ENCODE measurements around the gene NDUFA13. TPM values are rescaled to one million over a fixed set of nuclear protein-coding genes. Genes with fewer than 3 reads are reported as not detected.
"Not testable (repeated sequence)": the region's sequence is repeated elsewhere in the genome, so short reads cannot be mapped to it uniquely, and the experiment has no call there.

Gene NDUFA13
- polyA plus RNA-seq (2013, experiment 1 of 4) = 234 TPM
- polyA plus RNA-seq (2013, experiment 2 of 4) = 244 TPM
- 220 TPM for polyA plus RNA-seq (2013, experiment 3 of 4)
- polyA plus RNA-seq (2013, experiment 4 of 4) = 240 TPM

- 10 to 11% methylated on average over 61 of the region's 61 CpGs for WGBS, 2 experiments
- H3K27me3 ChIP-seq (ENCODE audit: control insufficient read depth, insufficient read depth, low read length, poor library complexity, severe bottlenecking) = no peaks in the 10 kb centered on the region
- H3K27ac ChIP-seq (ENCODE audit: insufficient read depth, low read depth, low read length, poor library complexity, severe bottlenecking) = no peak within 1 kb of the TSS
- H3K9me3 ChIP-seq (ENCODE audit: control insufficient read depth, low read length) = no peaks in the 10 kb centered on the region
- H3K4me3 ChIP-seq (ENCODE audit: insufficient read depth, low read depth, low read length) = peak within 1 kb of the TSS; percentile 91
- H3K4me1 ChIP-seq (ENCODE audit: control insufficient read depth, insufficient read depth, low read length) = peaks cover 3% of the 10 kb centered on the region
- H3K36me3 ChIP-seq (ENCODE audit: control insufficient read depth, insufficient read depth, low read length) = no peaks in the 10 kb centered on the region
Measured at GRCh38 chr19:19515642-19516519, at the start of gene NDUFA13. TSS of gene NDUFA13 (plus strand) at chr19:19516225. CDS start at chr19:19516239, 14 bp downstream.

- Histone ChIP-seq H3K27me3 (ENCODE audit: control insufficient read depth, insufficient read depth, low read length, poor library complexity, severe bottlenecking) (no peaks in the 10 kb centered on the region), H3K4me3 (ENCODE audit: insufficient read depth, low read depth, low read length) (no peak overlapping the region), H3K36me3 (ENCODE audit: control insufficient read depth, insufficient read depth, low read length) (peaks cover 37% of the 10 kb centered on the region), H3K27ac (ENCODE audit: insufficient read depth, low read depth, low read length, poor library complexity, severe bottlenecking) (no peak overlapping the region), H3K4me1 (ENCODE audit: control insufficient read depth, insufficient read depth, low read length) (peaks cover 16% of the 10 kb centered on the region), H3K9me3 (ENCODE audit: control insufficient read depth, low read length) (peaks cover 11% of the 10 kb centered on the region)
- 99 to 100% methylated on average over 2 of the region's 2 CpGs for WGBS, 2 experiments
Measured at GRCh38 chr19:19468424-19469050, 47.5 kb upstream of the NDUFA13 start.

GRCh38 chr19:19470579-19470978 lies 45.4 kb upstream of the NDUFA13 start:
- Histone ChIP-seq H3K9me3 (ENCODE audit: control insufficient read depth, low read length) (peaks cover 11% of the 10 kb centered on the region), H3K27me3 (ENCODE audit: control insufficient read depth, insufficient read depth, low read length, poor library complexity, severe bottlenecking) (no peaks in the 10 kb centered on the region), H3K36me3 (ENCODE audit: control insufficient read depth, insufficient read depth, low read length) (peaks cover 33% of the 10 kb centered on the region), H3K4me3 (ENCODE audit: insufficient read depth, low read depth, low read length) (no peak overlapping the region), H3K27ac (ENCODE audit: insufficient read depth, low read depth, low read length, poor library complexity, severe bottlenecking) (no peak overlapping the region), H3K4me1 (ENCODE audit: control insufficient read depth, insufficient read depth, low read length) (peaks cover 9% of the 10 kb centered on the region)
- WGBS, 2 experiments = 96 to 97% methylated on average over 3 of the region's 3 CpGs

- 96% methylated on average over 6 of the region's 6 CpGs for WGBS, 2 experiments
- Histone ChIP-seq H3K27me3 (ENCODE audit: control insufficient read depth, insufficient read depth, low read length, poor library complexity, severe bottlenecking) (no peaks in the 10 kb centered on the region), H3K4me1 (ENCODE audit: control insufficient read depth, insufficient read depth, low read length) (peaks cover 20% of the 10 kb centered on the region), H3K9me3 (ENCODE audit: control insufficient read depth, low read length) (peaks cover 11% of the 10 kb centered on the region), H3K27ac (ENCODE audit: insufficient read depth, low read depth, low read length, poor library complexity, severe bottlenecking) (no peak overlapping the region), H3K36me3 (ENCODE audit: control insufficient read depth, insufficient read depth, low read length) (peaks cover 22% of the 10 kb centered on the region), H3K4me3 (ENCODE audit: insufficient read depth, low read depth, low read length) (no peak overlapping the region)
Measured at GRCh38 chr19:19471682-19472081, 44.3 kb upstream of the NDUFA13 start.

- Histone ChIP-seq H3K4me1 (ENCODE audit: control insufficient read depth, insufficient read depth, low read length) (peaks cover 20% of the 10 kb centered on the region), H3K9me3 (ENCODE audit: control insufficient read depth, low read length) (peaks cover 11% of the 10 kb centered on the region), H3K36me3 (ENCODE audit: control insufficient read depth, insufficient read depth, low read length) (peaks cover 20% of the 10 kb centered on the region)
- H3K4me3 ChIP-seq (ENCODE audit: insufficient read depth, low read depth, low read length); H3K27ac ChIP-seq (ENCODE audit: insufficient read depth, low read depth, low read length, poor library complexity, severe bottlenecking); H3K27me3 ChIP-seq (ENCODE audit: control insufficient read depth, insufficient read depth, low read length, poor library complexity, severe bottlenecking): not testable (repeated sequence)
- 93 to 94% methylated on average over 5 of the region's 5 CpGs for WGBS, 2 experiments
Measured at GRCh38 chr19:19472106-19472505, 43.9 kb upstream of the NDUFA13 start.

GRCh38 chr19:19475015-19475765 lies 40.8 kb upstream of the NDUFA13 start:
- no peaks in the 10 kb centered on the region for H3K9me3 ChIP-seq (ENCODE audit: control insufficient read depth, low read length)
- peaks cover 20% of the 10 kb centered on the region for H3K4me1 ChIP-seq (ENCODE audit: control insufficient read depth, insufficient read depth, low read length)
- H3K36me3 ChIP-seq (ENCODE audit: control insufficient read depth, insufficient read depth, low read length) = no peaks in the 10 kb centered on the region
- no peaks in the 10 kb centered on the region for H3K27me3 ChIP-seq (ENCODE audit: control insufficient read depth, insufficient read depth, low read length, poor library complexity, severe bottlenecking)
- no peak overlapping the region for H3K4me3 ChIP-seq (ENCODE audit: insufficient read depth, low read depth, low read length)
- 25 to 26% methylated on average over 21 of the region's 21 CpGs for WGBS, 2 experiments
- H3K27ac ChIP-seq (ENCODE audit: insufficient read depth, low read depth, low read length, poor library complexity, severe bottlenecking) = no peak overlapping the region

- 77 to 78% methylated on average over 19 of the region's 19 CpGs for WGBS, 2 experiments
- no peak overlapping the region for H3K4me3 ChIP-seq (ENCODE audit: insufficient read depth, low read depth, low read length)
- H3K27me3 ChIP-seq (ENCODE audit: control insufficient read depth, insufficient read depth, low read length, poor library complexity, severe bottlenecking) = no peaks in the 10 kb centered on the region
- no peaks in the 10 kb centered on the region for H3K9me3 ChIP-seq (ENCODE audit: control insufficient read depth, low read length)
- no peak overlapping the region for H3K27ac ChIP-seq (ENCODE audit: insufficient read depth, low read depth, low read length, poor library complexity, severe bottlenecking)
- peaks cover 20% of the 10 kb centered on the region for H3K4me1 ChIP-seq (ENCODE audit: control insufficient read depth, insufficient read depth, low read length)
- H3K36me3 ChIP-seq (ENCODE audit: control insufficient read depth, insufficient read depth, low read length) = no peaks in the 10 kb centered on the region
Measured at GRCh38 chr19:19475849-19476828, 39.9 kb upstream of the NDUFA13 start.

- 96% methylated on average over 10 of the region's 10 CpGs for WGBS, 2 experiments
Measured at GRCh38 chr19:19477705-19478383, 38.2 kb upstream of the NDUFA13 start.

GRCh38 chr19:19480688-19481087 lies 35.3 kb upstream of the NDUFA13 start:
- no peak overlapping the region for H3K27ac ChIP-seq (ENCODE audit: insufficient read depth, low read depth, low read length, poor library complexity, severe bottlenecking)
- WGBS, 2 experiments = 95% methylated on average over 5 of the region's 5 CpGs
- no peak overlapping the region for H3K4me3 ChIP-seq (ENCODE audit: insufficient read depth, low read depth, low read length)
- H3K4me1 ChIP-seq (ENCODE audit: control insufficient read depth, insufficient read depth, low read length) = peaks cover 9% of the 10 kb centered on the region
- H3K36me3 ChIP-seq (ENCODE audit: control insufficient read depth, insufficient read depth, low read length) = no peaks in the 10 kb centered on the region
- no peaks in the 10 kb centered on the region for H3K9me3 ChIP-seq (ENCODE audit: control insufficient read depth, low read length)
- H3K27me3 ChIP-seq (ENCODE audit: control insufficient read depth, insufficient read depth, low read length, poor library complexity, severe bottlenecking) = no peaks in the 10 kb centered on the region

More at GRCh38 chr19:19477705-19478383, 38.2 kb upstream of the NDUFA13 start:
- Histone ChIP-seq H3K4me3 (ENCODE audit: insufficient read depth, low read depth, low read length) (no peak overlapping the region), H3K36me3 (ENCODE audit: control insufficient read depth, insufficient read depth, low read length) (no peaks in the 10 kb centered on the region), H3K27me3 (ENCODE audit: control insufficient read depth, insufficient read depth, low read length, poor library complexity, severe bottlenecking) (no peaks in the 10 kb centered on the region), H3K9me3 (ENCODE audit: control insufficient read depth, low read length) (no peaks in the 10 kb centered on the region), H3K27ac (ENCODE audit: insufficient read depth, low read depth, low read length, poor library complexity, severe bottlenecking) (no peak overlapping the region), H3K4me1 (ENCODE audit: control insufficient read depth, insufficient read depth, low read length) (peaks cover 20% of the 10 kb centered on the region)

All from ectodermal cell (in vitro differentiated cells).